Suprapubic skin (tissue), 4 donors: ENCODE results near the gene FAM90A26.
"Not testable (repeated sequence)": the region's sequence is repeated elsewhere in the genome, so short reads cannot be mapped to it uniquely, and the experiment has no call there.

Experiments
- POLR2A ChIP-seq, 2 donors: fragments of 450-650 bp; IDR thresholded peaks; one replicate each; pipeline ENCODE4 v1.6.1; 2017; ENCODE audit warnings: antibody characterized with exemption in 2 of 2, mild to moderate bottlenecking in 2 of 2, moderate library complexity in 2 of 2
- POLR2AphosphoS5 ChIP-seq, 3 donors: sonication (generic); formaldehyde crosslinking; IDR thresholded peaks; one replicate each; pipeline ENCODE4 v1.6.1; 2017; ENCODE audit warnings: antibody characterized with exemption in 3 of 3
- TF ChIP-seq, protein P1 (sequence below), 2 donors: fragments of 200-600 bp in 1 of 2; fragments of 450-650 bp in 1 of 2; sonication (generic) in 1 of 2; IDR thresholded peaks; one replicate each; pipeline ENCODE4 v1.5.1; 2016 to 2019; ENCODE audit warnings: antibody characterized with exemption in 2 of 2, mild to moderate bottlenecking in 1 of 2, moderate library complexity in 1 of 2

DNA sequence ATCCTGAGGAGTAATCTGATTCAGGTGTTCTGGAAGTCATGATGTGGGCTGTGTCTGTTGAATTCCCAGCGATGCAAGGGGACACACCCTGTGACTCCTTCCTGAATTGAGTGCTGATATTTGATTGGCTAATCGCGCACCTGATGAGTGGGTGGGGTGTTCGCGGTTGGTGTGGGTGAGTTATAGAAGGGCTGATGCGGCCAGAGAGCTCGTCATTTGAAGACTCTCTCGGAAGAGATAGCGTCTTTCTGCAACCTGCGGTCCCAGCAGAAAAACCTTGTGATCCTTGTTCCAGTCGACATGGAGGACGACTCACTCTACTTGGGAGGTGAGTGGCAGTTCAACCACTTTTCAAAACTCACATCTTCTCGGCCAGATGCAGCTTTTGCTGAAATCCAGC is 40.1 kb downstream of the FAM90A26 start, which contains the start of gene USP17L10:
- not testable (repeated sequence) for TF ChIP-seq POLR2A, POLR2AphosphoS5 (IDR thresholded peaks at IDR 0.05)
- TF ChIP-seq, protein P1, sequence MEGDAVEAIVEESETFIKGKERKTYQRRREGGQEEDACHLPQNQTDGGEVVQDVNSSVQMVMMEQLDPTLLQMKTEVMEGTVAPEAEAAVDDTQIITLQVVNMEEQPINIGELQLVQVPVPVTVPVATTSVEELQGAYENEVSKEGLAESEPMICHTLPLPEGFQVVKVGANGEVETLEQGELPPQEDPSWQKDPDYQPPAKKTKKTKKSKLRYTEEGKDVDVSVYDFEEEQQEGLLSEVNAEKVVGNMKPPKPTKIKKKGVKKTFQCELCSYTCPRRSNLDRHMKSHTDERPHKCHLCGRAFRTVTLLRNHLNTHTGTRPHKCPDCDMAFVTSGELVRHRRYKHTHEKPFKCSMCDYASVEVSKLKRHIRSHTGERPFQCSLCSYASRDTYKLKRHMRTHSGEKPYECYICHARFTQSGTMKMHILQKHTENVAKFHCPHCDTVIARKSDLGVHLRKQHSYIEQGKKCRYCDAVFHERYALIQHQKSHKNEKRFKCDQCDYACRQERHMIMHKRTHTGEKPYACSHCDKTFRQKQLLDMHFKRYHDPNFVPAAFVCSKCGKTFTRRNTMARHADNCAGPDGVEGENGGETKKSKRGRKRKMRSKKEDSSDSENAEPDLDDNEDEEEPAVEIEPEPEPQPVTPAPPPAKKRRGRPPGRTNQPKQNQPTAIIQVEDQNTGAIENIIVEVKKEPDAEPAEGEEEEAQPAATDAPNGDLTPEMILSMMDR (IDR thresholded peaks at IDR 0.05): not testable (repeated sequence)
